Transverse colon (tissue), 4 donors: ENCODE data around the gene MGAT5B. TPM values are rescaled to one million over a fixed set of nuclear protein-coding genes. Genes with fewer than 3 reads are reported as not detected.

Experiments
- DNase-seq: peaks from one replicate; pipeline ENCODE4 v3.0.0-alpha.2; 2019
- H3K27ac ChIP-seq, 4 donors: fragments of 200-600 bp; sonication (generic); 2 replicates each; pipeline ENCODE4 v1.5.1; 2016 to 2018; ENCODE audit warnings: inconsistent platforms in 4 of 4
- H3K27me3 ChIP-seq: fragments of 200-600 bp; sonication (generic); 2 replicates; pipeline ENCODE4 v1.5.1; 2017; ENCODE audit warnings: inconsistent platforms
- H3K36me3 ChIP-seq, 4 donors: fragments of 200-600 bp; sonication (generic); 2 replicates each; pipeline ENCODE4 v1.5.1; 2017 to 2019; ENCODE audit warnings: inconsistent platforms in 4 of 4
- H3K4me1 ChIP-seq, 4 donors: fragments of 200-600 bp; sonication (generic); 2 replicates each; pipeline ENCODE4 v1.5.1; 2017 to 2020; ENCODE audit warnings: inconsistent platforms in 4 of 4
- H3K4me3 ChIP-seq, 4 donors: fragments of 200-600 bp; sonication (generic); 1 replicate in 1 of 4; 2 replicates in 3 of 4; pipeline versions ENCODE4 v1.5.1 to v1.6.1; 2017 to 2019; ENCODE audit warnings: inconsistent platforms in 4 of 4
- H3K9me3 ChIP-seq, 2 donors: fragments of 200-600 bp; sonication (generic); 2 replicates each; pipeline ENCODE4 v1.5.1; 2017 to 2019; ENCODE audit warnings: inconsistent platforms in 2 of 2
- CTCF ChIP-seq, 5 experiments: fragments of 200-600 bp in 3 of 5; fragments of 450-650 bp in 2 of 5; sonication (generic) in 3 of 5; IDR thresholded peaks; 1 replicate in 2 of 5; 2 replicates in 3 of 5; pipeline ENCODE4 v1.5.1; 2016 to 2017; ENCODE audit warnings: antibody characterized with exemption in 5 of 5, inconsistent platforms in 3 of 5, mild to moderate bottlenecking in 2 of 5, moderate library complexity in 1 of 5
- EP300 ChIP-seq: sonication (generic); formaldehyde crosslinking; IDR thresholded peaks from one replicate; pipeline ENCODE4 v1.6.1; 2017; ENCODE audit warnings: antibody characterized with exemption, low read depth
- POLR2A ChIP-seq: fragments of 450-650 bp; IDR thresholded peaks from one replicate; pipeline ENCODE4 v1.6.1; 2016; ENCODE audit warnings: antibody characterized with exemption, mild to moderate bottlenecking, moderate library complexity
- POLR2AphosphoS5 ChIP-seq, 3 donors: sonication (generic); formaldehyde crosslinking; IDR thresholded peaks; one replicate each; pipeline ENCODE4 v1.6.1; 2016; ENCODE audit warnings: antibody characterized with exemption in 3 of 3
- WGBS, 2 donors: methylation state at CpG; one replicate each; pipeline ENCODE4 v1.1.5; 2018; ENCODE audit warnings: low coverage in 1 of 2; 5-methylcytosine and 5-hydroxymethylcytosine counted together
- in situ Hi-C, 4 donors: fragments of 200-750 bp; cut with MboI; loops; one replicate each; pipeline versions ENCODE4 v1.15.0 to v1.15.1; 2017; ENCODE audit warnings: low sequenced_read_pairs in 3 of 4, low pct_ligation_motif_present in 1 of 4, low pct_unique_long_range_greater_than_20kb in 1 of 4
- intact Hi-C: fragments of 100-400 bp; cut with DNase I; formaldehyde crosslinking; loops from one replicate; pipeline ENCODE4 v1.15.1; 2023; ENCODE audit warnings: low total_unique reads
- total RNA-seq, 4 donors: library from RNA; depleted of rRNA; stranded (reverse); fragments of >200 nt; gene quantifications; one replicate each; pipeline ENCODE4 v1.1.0, GENCODE V29; 2016

Gene MGAT5B
- total RNA-seq, 4 donors from 2014 or later: not detected

GRCh38 chr17:76940295-76940694 lies 72.1 kb downstream of the MGAT5B start:
- Histone ChIP-seq H3K27me3 (peaks cover 12% of the 10 kb centered on the region), H3K9me3 (no peaks in the 10 kb centered on the region), H3K4me3 (no peak overlapping the region), H3K4me1 (no peaks in the 10 kb centered on the region), H3K27ac (no peak overlapping the region), H3K36me3 (no peaks in the 10 kb centered on the region)
- in situ Hi-C loops (no loop called here), intact Hi-C loops (no loop called here)
- no peak for DNase-seq
- WGBS, 2 donors: 60% methylated on average over 14 of the region's 14 CpGs; no CpG with 5 or more reads in 1 of the 2 donors
- TF ChIP-seq POLR2A: no peak
- TF ChIP-seq CTCF (IDR thresholded peaks at IDR 0.05): no peak
- no peak for TF ChIP-seq EP300
- TF ChIP-seq POLR2AphosphoS5 (IDR thresholded peaks at IDR 0.05): no peak

GRCh38 chr17:76940738-76941350 lies 72.6 kb downstream of the MGAT5B start:
- no peak overlapping the region for H3K4me3 ChIP-seq
- in situ Hi-C loops: no loop called here
- intact Hi-C loops: no loop called here
- H3K36me3 ChIP-seq: no peaks in the 10 kb centered on the region
- H3K9me3 ChIP-seq: no peaks in the 10 kb centered on the region
- WGBS, 2 donors: 84% methylated on average over 13 of the region's 13 CpGs; no CpG with 5 or more reads in 1 of the 2 donors
- H3K27ac ChIP-seq: no peak overlapping the region
- no peaks in the 10 kb centered on the region for H3K4me1 ChIP-seq
- H3K27me3 ChIP-seq: peaks cover 12% of the 10 kb centered on the region
- DNase-seq: no peak
- TF ChIP-seq POLR2A: no peak
- no peak for TF ChIP-seq CTCF (IDR thresholded peaks at IDR 0.05)
- no peak for TF ChIP-seq EP300
- no peak for TF ChIP-seq POLR2AphosphoS5 (IDR thresholded peaks at IDR 0.05)

- TF ChIP-seq POLR2AphosphoS5 (IDR thresholded peaks at IDR 0.05): no peak
- no peak for TF ChIP-seq CTCF (IDR thresholded peaks at IDR 0.05)
- no peak for TF ChIP-seq POLR2A
- no peak for TF ChIP-seq EP300
- H3K36me3 ChIP-seq: no peaks in the 10 kb centered on the region
- in situ Hi-C loops: no loop called here
- intact Hi-C loops: no loop called here
- no peak for DNase-seq
- peaks cover 12% of the 10 kb centered on the region for H3K27me3 ChIP-seq
- no peak overlapping the region for H3K4me3 ChIP-seq
- no peaks in the 10 kb centered on the region for H3K9me3 ChIP-seq
- 64 to 76% methylated on average over 6 to 7 of the region's 7 CpGs for WGBS, 2 donors
- H3K27ac ChIP-seq: no peak overlapping the region
- no peaks in the 10 kb centered on the region for H3K4me1 ChIP-seq
These were observed 75.0 kb downstream of the MGAT5B start for GRCh38 chr17:76943202-76943601.

GRCh38 chr17:76943781-76944213 lies 75.6 kb downstream of the MGAT5B start:
- H3K27ac ChIP-seq: no peak overlapping the region
- H3K27me3 ChIP-seq: peaks cover 12% of the 10 kb centered on the region
- no peak for TF ChIP-seq POLR2AphosphoS5 (IDR thresholded peaks at IDR 0.05)
- TF ChIP-seq EP300: no peak
- TF ChIP-seq CTCF (IDR thresholded peaks at IDR 0.05): no peak
- TF ChIP-seq POLR2A: no peak
- intact Hi-C loops (no loop called here), in situ Hi-C loops (no loop called here)
- no peak for DNase-seq
- 56 to 67% methylated on average over 5 to 9 of the region's 9 CpGs for whole genome bisulfite sequencing, 2 donors
- no peaks in the 10 kb centered on the region for H3K4me1 ChIP-seq
- no peak overlapping the region for H3K4me3 ChIP-seq
- H3K9me3 ChIP-seq: no peaks in the 10 kb centered on the region
- no peaks in the 10 kb centered on the region for H3K36me3 ChIP-seq
